Measurements from ENCODE around the gene TGFBR3.
A peak's percentile ranks its signal among the peaks of the same experiment; 100 is the strongest.

The TGFBR3 gene

DNA sequence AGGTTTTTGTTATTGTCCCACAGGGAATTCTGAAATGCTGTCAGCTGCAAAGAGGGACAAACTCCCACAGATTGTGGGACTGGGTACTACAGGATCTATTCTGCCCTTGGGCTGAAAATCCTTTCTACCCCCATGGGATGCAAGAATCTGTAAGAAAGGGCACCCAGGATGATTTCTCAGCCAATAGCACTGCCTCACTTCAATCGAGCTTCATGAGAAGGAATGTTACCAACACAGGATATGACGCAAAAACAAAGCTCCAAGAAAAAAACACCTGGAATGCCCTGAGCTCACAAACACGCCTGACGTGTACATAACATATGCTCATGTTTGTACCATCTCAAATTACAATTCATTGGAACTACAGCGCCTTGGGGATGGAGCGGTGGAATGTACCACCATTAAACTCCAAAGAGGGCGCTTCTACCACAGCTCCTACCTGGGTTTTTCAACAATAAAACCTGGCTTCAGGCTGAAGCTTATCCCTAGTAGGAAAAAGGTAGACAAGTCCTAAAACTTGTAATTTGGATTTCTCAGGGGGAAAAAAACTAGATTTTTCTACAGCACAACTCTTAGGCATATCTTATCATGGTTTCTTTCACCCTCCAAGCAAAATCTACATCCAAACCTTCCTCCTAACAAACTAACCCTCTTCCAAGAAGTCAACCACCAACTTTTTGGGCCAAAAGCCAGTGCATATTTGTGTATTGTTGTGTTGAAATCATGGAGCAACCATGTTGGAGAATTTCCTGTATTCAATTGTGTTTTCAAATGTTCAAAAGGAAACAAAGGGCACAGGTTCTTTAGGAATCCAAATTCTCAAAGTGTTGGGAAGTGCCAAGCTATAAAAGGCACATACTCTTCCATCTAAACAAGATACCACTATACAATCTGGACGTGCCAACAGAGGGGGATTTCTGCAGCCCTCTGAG lies 78.9 kb downstream of the TGFBR3 start:
- no peak for TF ChIP-seq SIN3A (IDR thresholded peaks at IDR 0.05; ENCODE audit: borderline replicate concordance, insufficient read depth, low read length)
- no peak for TF ChIP-seq FOXP2 (optimal IDR thresholded peaks at IDR 0.05; ENCODE audit: borderline replicate concordance, extremely low read depth, extremely low read length, insufficient read depth)
- TF ChIP-seq REST (IDR thresholded peaks at IDR 0.05; ENCODE audit: insufficient read depth in 1 of 2, low read depth in 2 of 2, low read length in 2 of 2) = no peak
- TF ChIP-seq TAF1 (IDR thresholded peaks at IDR 0.05; ENCODE audit: borderline replicate concordance, insufficient read depth, low read length) = no peak
- TF ChIP-seq POLR2AphosphoS5 (IDR thresholded peaks at IDR 0.05; ENCODE audit: low read depth, low read length) = no peak

DNA sequence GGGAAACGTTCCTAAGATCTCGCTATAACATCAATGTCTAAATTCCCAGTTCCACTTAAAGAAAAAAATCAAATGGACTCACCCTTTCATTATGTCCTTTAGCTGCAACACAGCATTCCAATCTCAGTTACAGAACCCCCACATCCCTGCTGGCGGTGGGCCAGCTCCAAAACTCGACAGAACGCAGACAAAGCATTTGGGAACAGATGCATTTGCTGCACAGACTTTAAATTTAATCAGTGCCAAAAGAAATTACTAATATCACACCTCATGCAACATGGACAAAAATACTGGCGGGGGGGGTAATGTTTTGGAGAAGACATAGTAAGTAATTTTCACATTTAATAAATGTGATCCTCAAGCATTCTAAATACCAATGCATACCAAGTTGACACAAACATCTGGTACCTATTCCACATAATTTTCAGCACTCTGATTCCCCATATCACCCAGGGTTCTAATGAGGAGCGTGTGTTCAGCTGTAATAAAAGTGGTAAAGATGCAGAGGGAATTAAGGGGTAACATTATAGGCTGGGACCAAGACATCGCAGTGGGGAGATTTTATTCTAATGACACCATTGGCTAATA lies 79.7 kb downstream of the TGFBR3 start:
- TF ChIP-seq FOXP2 (optimal IDR thresholded peaks at IDR 0.05; ENCODE audit: borderline replicate concordance, extremely low read depth, extremely low read length, insufficient read depth) = no peak
- TF ChIP-seq SIN3A (IDR thresholded peaks at IDR 0.05; ENCODE audit: borderline replicate concordance, insufficient read depth, low read length) = no peak
- no peak for TF ChIP-seq REST (IDR thresholded peaks at IDR 0.05; ENCODE audit: insufficient read depth in 1 of 2, low read depth in 2 of 2, low read length in 2 of 2)
- TF ChIP-seq POLR2AphosphoS5 (IDR thresholded peaks at IDR 0.05; ENCODE audit: low read depth, low read length) = no peak
- no peak for TF ChIP-seq TAF1 (IDR thresholded peaks at IDR 0.05; ENCODE audit: borderline replicate concordance, insufficient read depth, low read length)

DNA sequence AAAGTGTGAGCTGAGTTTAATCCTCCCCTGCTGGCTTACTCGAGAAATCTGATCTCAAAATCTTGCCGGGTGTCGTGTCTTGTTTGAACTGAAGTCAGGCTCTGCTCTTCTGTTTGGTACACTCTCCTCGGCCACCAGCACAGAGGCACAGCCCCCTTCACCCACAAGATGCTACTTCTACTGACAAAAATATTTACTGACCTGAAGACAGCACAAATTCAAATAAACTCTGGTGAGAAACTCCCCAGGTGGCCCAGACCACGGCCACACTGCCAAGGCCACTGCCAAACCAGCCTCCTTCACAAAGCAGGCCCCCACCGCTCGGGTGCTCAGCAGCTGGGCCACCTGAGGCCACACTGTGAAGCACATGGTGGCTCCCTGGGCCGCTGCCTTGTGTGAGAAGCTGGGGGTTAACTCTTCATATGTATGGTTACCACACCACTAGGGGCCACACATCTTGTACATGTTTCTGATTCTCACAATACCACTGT lies 80.6 kb downstream of the TGFBR3 start:
- no peak for TF ChIP-seq TAF1 (IDR thresholded peaks at IDR 0.05; ENCODE audit: borderline replicate concordance, insufficient read depth, low read length)
- TF ChIP-seq POLR2AphosphoS5 (IDR thresholded peaks at IDR 0.05; ENCODE audit: low read depth, low read length) = no peak
- no peak for TF ChIP-seq SIN3A (IDR thresholded peaks at IDR 0.05; ENCODE audit: borderline replicate concordance, insufficient read depth, low read length)
- TF ChIP-seq FOXP2 (optimal IDR thresholded peaks at IDR 0.05; ENCODE audit: borderline replicate concordance, extremely low read depth, extremely low read length, insufficient read depth) = no peak
- TF ChIP-seq REST (IDR thresholded peaks at IDR 0.05; ENCODE audit: insufficient read depth in 1 of 2, low read depth in 2 of 2, low read length in 2 of 2) = no peak

GRCh38 chr1:91804546-91805023 lies 81.4 kb downstream of the TGFBR3 start:
- TF ChIP-seq TAF1 (IDR thresholded peaks at IDR 0.05; ENCODE audit: borderline replicate concordance, insufficient read depth, low read length) (no peak), FOXP2 (optimal IDR thresholded peaks at IDR 0.05; ENCODE audit: borderline replicate concordance, extremely low read depth, extremely low read length, insufficient read depth) (peak; percentile 80)

GRCh38 chr1:91803847-91804545 lies 82.0 kb downstream of the TGFBR3 start:
- 0 out of 2 replicates have a peak, but pooled peaks have one; percentile 16 for TF ChIP-seq POLR2AphosphoS5 (IDR thresholded peaks at IDR 0.05; ENCODE audit: low read depth, low read length)
- TF ChIP-seq SIN3A (IDR thresholded peaks at IDR 0.05; ENCODE audit: borderline replicate concordance, insufficient read depth, low read length) = no peak
